Measurements from ENCODE around the gene NES.

Gene NES

DNA sequence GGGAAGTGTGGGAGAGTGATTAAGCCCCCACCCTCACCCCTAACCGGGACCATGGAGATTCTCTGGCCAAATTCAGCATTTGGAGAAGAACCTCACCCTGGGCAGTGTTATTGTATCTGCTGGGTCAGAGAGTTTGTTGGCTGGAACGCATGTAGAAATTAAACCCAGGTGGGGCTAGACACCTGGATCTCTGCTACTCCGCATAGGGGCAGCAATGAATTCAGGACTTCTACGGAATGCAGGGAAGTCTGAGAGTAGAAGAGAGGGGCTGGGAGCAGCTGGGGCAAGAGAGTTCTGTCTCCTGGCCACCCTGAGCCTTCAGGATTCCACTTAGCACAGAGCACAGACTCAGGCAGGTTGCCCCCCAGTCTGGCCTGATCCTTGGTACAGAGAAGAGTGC is 31.8 kb upstream of the NES start:
- Histone ChIP-seq H3K27me3 (replicated peaks) (no peaks in the 10 kb centered on the region), H3K4me3 (ENCODE audit: low read depth, low read length) (no peak overlapping the region), H3K27ac (no peak overlapping the region), H3K36me3 (replicated peaks) (no peaks in the 10 kb centered on the region)
- no peak for DNase-seq
- TF ChIP-seq CTCF (IDR thresholded peaks at IDR 0.05; ENCODE audit: low read depth, low read length, missing control alignments), result no peak
- in situ Hi-C loops (cut with HindIII; ENCODE audit: low pct_ligation_motif_present, low sequenced_read_pairs), result no loop called here

DNA sequence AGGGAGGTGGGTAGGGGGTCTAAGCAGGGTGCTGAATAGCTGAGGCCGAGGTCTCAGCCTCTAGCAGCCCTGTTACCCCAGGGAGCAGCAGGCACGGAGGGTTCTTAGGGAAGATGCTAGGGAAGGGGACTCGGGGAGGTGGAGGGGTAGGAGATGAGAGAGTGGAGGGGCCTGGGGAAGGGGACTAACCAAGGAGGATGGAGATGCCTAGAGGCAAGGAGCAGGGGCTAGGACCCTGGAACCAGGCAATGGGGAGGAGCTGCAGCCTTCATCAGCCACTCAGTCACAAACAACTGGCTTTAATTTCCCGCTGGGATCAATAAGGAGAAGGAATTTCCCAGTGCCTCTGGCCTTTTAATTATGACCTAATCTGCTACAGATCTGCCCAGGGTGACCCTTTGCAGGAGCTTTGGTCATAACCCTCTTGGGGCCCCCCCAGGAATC is 31.0 kb upstream of the NES start:
- in situ Hi-C loops (cut with HindIII; ENCODE audit: low pct_ligation_motif_present, low sequenced_read_pairs), result no loop called here
- no peak for TF ChIP-seq CTCF (IDR thresholded peaks at IDR 0.05; ENCODE audit: low read depth, low read length, missing control alignments)
- no peak overlapping the region for H3K27ac ChIP-seq
- H3K4me3 ChIP-seq (ENCODE audit: low read depth, low read length), result no peak overlapping the region
- DNase-seq, result no peak
- no peaks in the 10 kb centered on the region for H3K36me3 ChIP-seq (replicated peaks)
- H3K27me3 ChIP-seq (replicated peaks), result no peaks in the 10 kb centered on the region

DNA sequence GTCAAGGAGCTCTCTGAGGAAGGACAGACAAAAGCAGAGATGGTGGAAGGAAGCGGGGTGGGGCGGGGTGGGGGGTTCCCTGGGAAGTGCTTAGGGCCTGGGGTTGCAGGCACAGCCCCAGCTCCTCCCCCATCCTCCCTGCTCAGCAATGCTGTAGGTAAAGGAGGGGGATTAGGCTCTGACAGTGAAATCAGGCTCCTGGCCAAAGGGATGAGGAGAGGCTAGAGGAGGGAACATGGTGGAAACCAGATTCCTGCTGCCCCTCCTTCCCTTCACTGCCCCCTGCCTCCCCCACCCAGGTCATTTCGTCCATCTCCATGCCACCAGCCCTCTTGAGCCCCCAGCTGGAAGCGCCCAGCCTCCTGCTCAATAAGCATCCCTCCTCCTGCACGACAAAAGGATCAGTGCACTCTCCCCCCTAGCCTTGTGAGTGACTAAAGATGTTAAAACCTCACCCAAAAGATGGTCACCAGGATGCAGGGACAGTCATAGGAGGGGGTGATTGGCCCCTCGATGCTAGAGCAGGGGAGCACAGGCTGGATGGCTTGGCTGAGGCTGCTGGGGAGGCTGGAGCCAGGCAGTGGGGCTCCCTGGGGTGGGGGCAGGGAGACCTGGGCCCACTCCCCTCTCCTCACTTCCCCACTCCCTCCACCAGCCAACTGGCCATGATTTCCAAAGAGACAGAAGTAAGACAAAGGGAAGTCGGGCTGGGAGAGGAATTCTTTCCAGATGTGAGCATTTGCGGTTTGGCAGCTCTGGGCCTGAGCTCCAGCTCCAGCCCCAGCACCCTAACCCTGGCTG is 30.4 kb upstream of the NES start:
- Histone ChIP-seq H3K27ac (no peak overlapping the region), H3K27me3 (replicated peaks) (no peaks in the 10 kb centered on the region), H3K36me3 (replicated peaks) (no peaks in the 10 kb centered on the region), H3K4me3 (ENCODE audit: low read depth, low read length) (no peak overlapping the region)
- DNase-seq, result no peak
- in situ Hi-C loops (cut with HindIII; ENCODE audit: low pct_ligation_motif_present, low sequenced_read_pairs), result no loop called here
- TF ChIP-seq CTCF (IDR thresholded peaks at IDR 0.05; ENCODE audit: low read depth, low read length, missing control alignments), result no peak

- DNase-seq, result no peak
- Histone ChIP-seq H3K36me3 (replicated peaks) (no peaks in the 10 kb centered on the region), H3K27me3 (replicated peaks) (no peaks in the 10 kb centered on the region), H3K27ac (no peak overlapping the region), H3K4me3 (ENCODE audit: low read depth, low read length) (peak overlapping the region; percentile 40)
- in situ Hi-C loops (cut with HindIII; ENCODE audit: low pct_ligation_motif_present, low sequenced_read_pairs), result no loop called here
- no peak for TF ChIP-seq CTCF (IDR thresholded peaks at IDR 0.05; ENCODE audit: low read depth, low read length, missing control alignments)
Observed at GRCh38 chr1:156706657-156707416, 29.6 kb upstream of the NES start.

DNA sequence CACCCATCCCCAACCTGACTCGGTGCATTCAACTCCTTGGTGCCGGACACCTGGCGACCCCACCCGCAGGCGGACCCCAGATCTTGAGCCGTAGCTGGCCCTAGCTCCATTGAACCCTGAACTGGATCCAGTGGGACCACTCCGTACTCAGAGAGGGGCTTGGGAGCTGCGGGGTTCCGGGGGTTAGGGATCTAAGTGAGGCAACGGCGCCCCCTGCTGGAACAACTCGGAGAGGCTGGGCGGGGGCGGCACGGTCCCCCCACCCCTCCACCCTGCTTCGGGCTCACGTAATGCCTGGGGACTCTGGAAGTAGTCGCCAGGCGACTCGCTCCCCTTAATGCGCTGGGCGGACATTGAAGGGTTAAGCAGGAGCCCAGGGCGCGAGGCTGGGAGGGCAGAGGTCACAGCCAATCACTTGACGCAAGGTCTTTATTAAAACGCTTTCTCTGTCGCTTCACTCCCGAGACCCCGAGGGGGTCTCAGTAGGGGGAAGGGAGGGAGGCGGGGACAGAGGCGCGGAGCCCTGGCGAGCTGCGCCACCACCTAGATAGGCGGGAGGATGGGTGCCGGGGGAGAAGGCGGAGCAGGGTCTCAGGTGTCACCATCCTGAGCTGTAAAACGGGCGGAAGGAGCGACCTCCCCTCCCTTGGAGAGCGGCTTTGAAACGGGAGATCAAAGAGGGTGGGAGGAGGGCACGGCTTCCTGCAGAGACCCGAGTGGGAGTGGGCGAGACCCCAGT is 28.9 kb upstream of the NES start:
- H3K27ac ChIP-seq, result no peak overlapping the region
- no peaks in the 10 kb centered on the region for H3K27me3 ChIP-seq (replicated peaks)

More for the DNA sequence above, 28.9 kb upstream of the NES start:
- in situ Hi-C loops (cut with HindIII; ENCODE audit: low pct_ligation_motif_present, low sequenced_read_pairs), result no loop called here
- DNase-seq, result no peak
- Histone ChIP-seq H3K4me3 (ENCODE audit: low read depth, low read length) (peak overlapping the region; percentile 40), H3K36me3 (replicated peaks) (no peaks in the 10 kb centered on the region)
- peak; percentile 79 for TF ChIP-seq CTCF (IDR thresholded peaks at IDR 0.05; ENCODE audit: low read depth, low read length, missing control alignments)
